Measurements from ENCODE around the gene TRIM2.

DNA sequence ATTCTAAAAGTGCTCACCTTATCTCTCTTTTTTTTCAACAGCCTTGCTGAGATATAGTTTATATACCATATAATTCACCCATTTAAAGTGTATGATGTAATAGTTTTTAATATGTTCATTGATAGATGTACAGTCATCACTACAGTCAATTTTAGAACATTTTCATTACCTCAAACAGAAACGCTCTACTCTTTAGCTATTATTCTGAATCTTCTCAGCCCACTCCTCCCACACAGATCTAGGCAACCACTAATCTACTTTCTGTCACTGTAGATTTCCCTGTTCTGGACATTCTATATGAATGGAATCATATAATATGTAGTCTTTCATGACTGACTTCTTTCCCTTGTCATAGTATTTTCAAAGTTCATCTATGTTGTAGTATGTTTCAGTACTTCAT, 162.8 kb downstream of the TRIM2 start:
- TF ChIP-seq, protein P1, sequence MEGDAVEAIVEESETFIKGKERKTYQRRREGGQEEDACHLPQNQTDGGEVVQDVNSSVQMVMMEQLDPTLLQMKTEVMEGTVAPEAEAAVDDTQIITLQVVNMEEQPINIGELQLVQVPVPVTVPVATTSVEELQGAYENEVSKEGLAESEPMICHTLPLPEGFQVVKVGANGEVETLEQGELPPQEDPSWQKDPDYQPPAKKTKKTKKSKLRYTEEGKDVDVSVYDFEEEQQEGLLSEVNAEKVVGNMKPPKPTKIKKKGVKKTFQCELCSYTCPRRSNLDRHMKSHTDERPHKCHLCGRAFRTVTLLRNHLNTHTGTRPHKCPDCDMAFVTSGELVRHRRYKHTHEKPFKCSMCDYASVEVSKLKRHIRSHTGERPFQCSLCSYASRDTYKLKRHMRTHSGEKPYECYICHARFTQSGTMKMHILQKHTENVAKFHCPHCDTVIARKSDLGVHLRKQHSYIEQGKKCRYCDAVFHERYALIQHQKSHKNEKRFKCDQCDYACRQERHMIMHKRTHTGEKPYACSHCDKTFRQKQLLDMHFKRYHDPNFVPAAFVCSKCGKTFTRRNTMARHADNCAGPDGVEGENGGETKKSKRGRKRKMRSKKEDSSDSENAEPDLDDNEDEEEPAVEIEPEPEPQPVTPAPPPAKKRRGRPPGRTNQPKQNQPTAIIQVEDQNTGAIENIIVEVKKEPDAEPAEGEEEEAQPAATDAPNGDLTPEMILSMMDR (IDR thresholded peaks at IDR 0.05), result no peak
- TF ChIP-seq POLR2A (IDR thresholded peaks at IDR 0.05), result no peak
